Measurements from ENCODE around the gene ZNF598.
"Not testable (repeated sequence)": the region's sequence is repeated elsewhere in the genome, so short reads cannot be mapped to it uniquely, and the experiment has no call there.

Gene ZNF598

GRCh38 chr16:2040041-2040786 is 30.6 kb upstream of the ZNF598 start:
- no peak for DNase-seq

- DNase-seq, result no peak
Observed at GRCh38 chr16:2039274-2040031, 29.8 kb upstream of the ZNF598 start.

- no peak for DNase-seq
Observed at GRCh38 chr16:2038382-2039231, 29.0 kb upstream of the ZNF598 start.

- no peak for DNase-seq
Observed at GRCh38 chr16:2037647-2038381, 28.2 kb upstream of the ZNF598 start.

GRCh38 chr16:2037115-2037514 is 27.5 kb upstream of the ZNF598 start:
- no peak for DNase-seq

- DNase-seq, result no peak
Observed at GRCh38 chr16:2036200-2036966, 26.8 kb upstream of the ZNF598 start.

- DNase-seq, result no peak
Observed at GRCh38 chr16:2035431-2036199, 26.0 kb upstream of the ZNF598 start.

GRCh38 chr16:2034696-2035430 is 25.2 kb upstream of the ZNF598 start:
- no peak for DNase-seq

GRCh38 chr16:2033909-2034695 is 24.5 kb upstream of the ZNF598 start:
- DNase-seq, result not testable (repeated sequence)

GRCh38 chr16:2033057-2033908 is 23.7 kb upstream of the ZNF598 start:
- DNase-seq, result no peak

GRCh38 chr16:2032285-2033056 is 22.9 kb upstream of the ZNF598 start:
- no peak for DNase-seq

- DNase-seq, result no peak
Observed at GRCh38 chr16:2031081-2031577, 21.5 kb upstream of the ZNF598 start.

GRCh38 chr16:2030036-2030435 is 20.4 kb upstream of the ZNF598 start:
- DNase-seq, result no peak

- no peak for DNase-seq
Observed at GRCh38 chr16:2029350-2029749, 19.7 kb upstream of the ZNF598 start.

GRCh38 chr16:2028620-2029220 is 19.1 kb upstream of the ZNF598 start:
- DNase-seq, result no peak

- no peak for DNase-seq
Observed at GRCh38 chr16:2028146-2028545, 18.5 kb upstream of the ZNF598 start.

Data from CD4-positive, alpha-beta T cell treated with Interleukin-17A for 1 hour (primary cell).